Amniotic epithelial cell (primary cell): ENCODE results near the gene ABCA4.
"Not testable (repeated sequence)": the region's sequence is repeated elsewhere in the genome, so short reads cannot be mapped to it uniquely, and the experiment has no call there.

Source experiments
- DNase-seq: peaks from one replicate; pipeline ENCODE4 v3.0.0-alpha.2; 2010; ENCODE audit warnings: low read depth

The ABCA4 gene

DNA sequence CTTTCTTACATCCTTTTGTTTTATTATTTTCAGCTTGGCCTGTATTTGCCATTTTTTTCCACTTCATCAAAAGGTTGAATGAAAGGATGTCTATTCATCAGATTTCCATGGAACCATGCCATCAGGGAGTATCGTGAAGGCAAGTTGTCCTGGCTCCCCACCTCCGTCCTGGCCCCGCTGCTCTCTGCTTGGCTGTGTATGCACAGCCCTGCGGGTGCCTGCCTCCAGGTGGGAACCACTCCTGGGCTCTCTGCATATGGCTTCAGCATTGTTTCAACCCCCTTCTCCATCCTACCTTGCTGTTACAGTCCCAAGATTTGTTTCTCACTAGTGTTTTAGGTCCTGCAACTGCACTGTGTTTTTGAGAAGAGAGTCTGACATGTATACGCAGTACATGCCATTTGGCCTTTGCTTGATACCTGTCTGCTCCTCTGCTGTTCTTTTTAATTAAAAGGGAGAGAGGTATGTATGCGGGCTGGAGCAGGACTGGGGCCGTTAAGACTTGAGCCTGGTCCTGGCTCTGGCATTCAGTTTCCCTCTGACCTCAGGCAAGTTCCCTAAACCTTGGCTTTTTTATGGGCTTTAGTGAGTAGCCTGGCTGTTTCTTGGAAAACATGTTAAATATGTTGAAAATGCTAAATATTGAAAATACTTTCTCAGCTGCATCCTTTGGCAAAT lies 141.8 kb downstream of the ABCA4 start:
- no peak for DNase-seq

DNA sequence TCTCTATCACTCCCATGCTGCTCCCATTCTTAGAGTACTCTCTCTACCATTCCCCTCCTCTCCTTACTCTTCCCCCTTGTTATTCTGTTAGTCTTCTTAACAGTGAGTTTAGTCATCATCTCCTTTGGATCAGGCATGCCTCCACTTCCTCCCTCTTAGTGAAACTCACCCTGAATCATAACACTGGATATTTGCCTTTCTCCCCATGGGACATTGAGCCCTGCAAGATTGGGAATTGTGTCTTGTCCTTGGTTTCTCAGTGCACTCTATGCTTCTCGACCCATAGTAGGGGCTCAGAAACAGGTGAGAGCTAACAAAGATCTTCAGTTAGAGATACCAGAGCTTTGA lies 143.4 kb downstream of the ABCA4 start:
- peak; percentile 33 for DNase-seq

DNA sequence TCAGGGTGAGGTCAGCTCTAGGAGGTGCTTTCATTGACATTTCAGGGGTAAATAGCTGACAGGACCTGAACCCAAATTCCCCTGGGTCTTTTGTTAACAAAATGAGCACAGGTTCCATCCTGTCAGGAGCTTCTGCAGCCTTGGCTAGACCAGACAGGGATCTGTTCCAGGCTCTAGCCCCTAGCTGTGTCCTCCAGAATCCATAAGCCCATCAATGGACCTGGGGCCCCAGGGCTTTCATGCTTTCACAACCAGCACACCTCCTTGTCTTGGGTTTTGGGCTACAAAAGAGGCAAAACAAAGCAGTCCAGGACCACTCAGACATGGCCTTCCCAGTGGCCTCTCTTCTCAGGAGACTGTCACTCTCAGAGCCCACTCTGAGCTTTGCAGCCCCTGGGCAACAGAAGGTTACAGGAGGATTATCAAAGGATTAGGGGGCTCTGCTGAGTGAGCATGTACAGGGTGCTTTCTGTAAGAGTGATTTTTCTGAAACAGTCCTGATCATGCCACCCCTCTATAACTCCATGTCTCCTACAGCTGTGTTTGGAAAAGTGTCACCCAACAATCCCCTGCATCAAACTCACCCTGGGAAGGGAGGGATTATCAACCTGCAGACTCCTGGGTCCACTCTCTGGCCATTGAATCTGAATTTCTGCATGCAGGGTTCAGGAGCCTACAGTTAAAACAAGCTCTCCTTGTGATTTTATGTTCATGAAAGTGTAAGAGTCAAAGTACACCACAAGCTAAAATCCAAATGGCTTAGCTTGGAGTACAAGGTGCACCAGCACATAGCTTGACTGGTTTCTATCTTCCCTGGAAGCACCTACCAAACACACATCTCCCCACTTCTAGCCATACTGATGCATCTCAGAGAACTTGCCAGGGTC lies 144.0 kb downstream of the ABCA4 start:
- no peak for DNase-seq

- no peak for DNase-seq
These were observed 144.7 kb downstream of the ABCA4 start for GRCh38 chr1:93976291-93976690.

- DNase-seq, result no peak
These were observed 148.6 kb downstream of the ABCA4 start for GRCh38 chr1:93972341-93972740.

GRCh38 chr1:93969887-93970286 lies 151.1 kb downstream of the ABCA4 start:
- no peak for DNase-seq

GRCh38 chr1:93969371-93969770 lies 151.6 kb downstream of the ABCA4 start:
- DNase-seq, result no peak

GRCh38 chr1:93967306-93967705 lies 153.6 kb downstream of the ABCA4 start:
- no peak for DNase-seq

GRCh38 chr1:93965888-93966287 lies 155.1 kb downstream of the ABCA4 start:
- DNase-seq, result no peak

DNA sequence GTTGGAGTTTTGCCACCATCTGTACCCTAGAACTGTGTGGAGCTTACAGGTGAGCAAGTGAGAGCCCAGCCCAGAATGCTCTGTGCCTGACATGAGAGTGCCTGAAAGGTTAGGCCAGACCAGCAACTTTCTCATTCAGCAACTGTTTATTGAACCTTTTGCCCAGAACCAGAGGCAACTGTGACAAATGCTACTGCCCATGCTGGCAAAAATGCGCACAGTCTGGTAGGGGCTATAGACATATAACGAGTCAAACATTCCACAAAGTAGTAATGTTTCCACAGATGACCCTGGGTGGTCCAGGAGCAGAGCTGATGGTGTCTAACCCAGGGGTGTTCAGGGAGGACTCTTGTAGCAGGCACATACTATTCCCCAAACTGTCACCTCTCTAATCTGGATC lies 155.7 kb downstream of the ABCA4 start:
- no peak for DNase-seq

GRCh38 chr1:93964777-93965200 lies 156.2 kb downstream of the ABCA4 start:
- DNase-seq, result peak; percentile 63

DNA sequence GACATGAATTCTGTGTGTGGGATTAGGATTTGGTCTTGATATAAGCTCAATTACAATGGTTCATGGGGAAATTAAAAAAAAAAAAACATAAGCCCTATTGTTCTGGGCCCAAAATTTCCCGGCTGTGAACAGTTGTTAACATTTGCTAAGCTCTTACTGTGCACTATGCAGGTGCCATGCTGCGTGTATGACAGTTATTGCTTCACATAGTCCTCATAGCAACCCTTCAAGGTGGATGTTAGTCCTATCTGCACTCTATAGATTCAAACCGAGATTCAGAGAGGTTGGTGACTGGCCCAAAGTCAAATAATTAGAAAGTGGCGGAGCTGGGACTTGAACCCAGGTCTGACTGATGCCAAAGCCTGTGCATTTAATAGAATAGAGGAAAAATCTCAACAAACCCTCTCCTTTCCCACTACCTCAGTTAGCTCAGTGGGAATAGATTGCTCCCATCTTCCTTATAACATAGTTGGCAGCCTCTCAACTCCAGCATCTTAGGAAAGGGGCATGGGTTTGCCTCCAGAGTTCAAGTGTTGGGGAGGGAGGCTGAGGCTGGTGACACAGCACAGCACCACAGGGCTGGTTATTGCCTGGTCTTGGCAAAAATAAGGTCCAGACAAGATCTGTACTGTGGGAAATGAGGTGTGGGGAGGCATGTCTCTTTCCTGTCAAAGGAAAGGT lies 156.7 kb downstream of the ABCA4 start:
- DNase-seq, result no peak

DNA sequence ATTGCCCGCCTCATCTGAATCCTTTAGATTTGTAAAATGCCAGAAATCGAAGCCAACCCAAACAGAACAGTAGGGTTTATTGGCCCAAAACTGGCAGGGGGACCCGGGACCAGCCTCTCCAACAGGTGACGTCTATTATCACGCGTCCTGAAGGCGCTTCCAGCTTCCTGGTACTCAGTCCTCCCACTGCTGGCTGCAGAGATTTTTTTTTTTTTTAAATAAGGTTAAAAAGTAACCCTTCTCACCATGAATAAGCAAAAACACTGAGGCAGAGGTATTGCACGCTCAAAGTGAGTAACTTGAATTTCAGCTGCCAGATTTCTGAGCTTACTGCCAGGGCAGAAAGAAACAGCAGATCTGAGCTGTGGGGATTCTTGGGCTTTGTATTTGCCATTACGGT lies 157.4 kb downstream of the ABCA4 start:
- DNase-seq, result no peak

DNA sequence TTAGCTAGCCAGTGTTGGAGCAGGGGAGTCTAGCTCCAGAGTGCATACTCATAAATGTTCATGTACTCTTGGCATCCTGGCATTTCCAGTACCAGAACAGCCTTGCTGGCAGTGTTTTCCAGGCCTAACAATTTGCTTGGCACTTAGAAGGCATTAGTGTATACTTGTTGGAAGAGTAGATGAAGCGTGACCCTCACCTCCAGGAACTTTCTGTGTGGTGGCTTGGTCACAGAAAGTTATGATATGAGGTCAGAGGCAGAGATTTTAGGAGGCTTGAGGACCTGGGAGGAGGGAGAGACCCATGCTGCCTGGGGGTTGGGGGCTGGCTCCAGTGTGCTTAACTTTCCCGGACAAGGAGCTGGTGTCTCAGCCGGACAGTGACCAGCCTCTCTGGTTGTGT lies 159.0 kb downstream of the ABCA4 start:
- DNase-seq, result no peak

GRCh38 chr1:93961443-93961842 lies 159.5 kb downstream of the ABCA4 start:
- DNase-seq, result no peak

GRCh38 chr1:93960641-93961147 lies 160.3 kb downstream of the ABCA4 start:
- DNase-seq, result no peak

- DNase-seq, result no peak
These were observed 161.5 kb downstream of the ABCA4 start for GRCh38 chr1:93959413-93959812.

DNA sequence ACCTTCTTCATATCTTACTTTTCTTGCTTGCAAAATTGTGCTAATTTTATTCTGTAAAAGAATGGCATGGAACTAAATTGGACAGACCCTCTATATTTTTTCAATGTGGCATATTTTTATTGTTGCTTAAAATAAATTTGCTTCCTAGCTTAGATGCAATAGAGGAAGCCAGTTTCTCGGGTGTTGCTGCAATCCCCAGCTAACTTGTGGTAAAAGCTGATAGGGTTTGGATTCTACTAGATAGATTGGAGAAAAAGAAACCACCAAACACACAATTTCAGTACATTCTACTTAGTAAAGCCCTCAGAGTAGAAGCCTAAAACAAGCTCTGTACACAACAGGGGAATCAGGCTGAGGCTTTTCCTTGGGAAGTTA lies 162.2 kb downstream of the ABCA4 start:
- DNase-seq, result no peak

GRCh38 chr1:93958032-93958725 lies 162.8 kb downstream of the ABCA4 start:
- DNase-seq, result no peak

DNA sequence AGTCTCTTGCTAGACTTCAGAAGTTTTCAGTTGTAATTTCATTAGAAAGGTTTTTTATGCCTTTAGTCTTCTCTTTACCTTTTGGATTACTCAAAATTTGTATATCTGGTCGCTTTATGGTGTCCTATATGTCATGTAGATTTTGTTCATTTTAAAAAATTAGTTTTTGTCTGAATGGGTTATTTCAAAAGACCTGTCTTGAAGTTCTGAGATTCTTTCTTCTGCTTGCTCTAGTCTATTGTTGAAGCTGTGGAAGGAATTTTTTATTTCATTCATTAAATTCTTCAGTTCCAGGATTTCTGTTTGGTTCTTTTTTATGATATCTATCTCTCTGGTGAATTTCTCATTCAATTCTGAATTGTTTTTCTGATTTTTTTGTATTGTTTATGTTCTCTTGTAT lies 165.2 kb downstream of the ABCA4 start:
- no peak for DNase-seq

DNA sequence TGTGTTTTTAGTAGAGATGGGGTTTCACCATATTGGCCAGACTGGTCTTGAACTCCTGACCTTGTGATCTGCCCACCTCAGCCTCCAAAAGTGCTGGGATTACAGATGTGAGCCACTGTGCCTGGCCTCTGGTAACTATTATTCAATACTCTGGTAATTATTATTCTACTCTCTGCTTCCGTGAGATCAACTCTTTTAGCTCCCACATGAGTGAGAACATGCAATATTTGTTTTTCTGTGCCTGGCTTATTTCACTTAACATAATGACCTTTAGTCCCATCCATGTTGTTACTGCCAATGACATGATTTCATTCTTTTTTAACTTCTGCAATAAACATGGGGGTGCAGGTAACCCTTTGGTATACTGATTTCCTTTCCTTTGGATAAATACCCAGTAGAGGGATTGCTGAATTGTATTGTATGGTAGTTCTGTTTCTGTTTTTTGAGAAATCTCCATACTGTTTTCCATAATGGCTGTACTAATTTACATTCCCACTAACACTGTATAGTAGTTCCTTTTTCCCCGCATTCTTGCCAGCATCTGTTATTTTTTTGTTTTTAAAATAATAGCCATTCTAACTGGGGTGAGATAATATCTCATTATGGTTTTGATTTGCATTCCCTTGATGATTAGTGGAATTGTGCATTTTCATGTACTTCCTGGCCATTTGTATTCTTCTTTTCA lies 173.8 kb downstream of the ABCA4 start:
- not testable (repeated sequence) for DNase-seq
